Upper lobe of left lung (tissue), 6 donors: ENCODE data around the gene RALGDS. TPM values are rescaled to one million over a fixed set of nuclear protein-coding genes. Genes with fewer than 3 reads are reported as not detected.
"Not testable (repeated sequence)": the region's sequence is repeated elsewhere in the genome, so short reads cannot be mapped to it uniquely, and the experiment has no call there.

Source experiments
- ATAC-seq, 2 donors: fragments of 200-7000 bp; cut with Tn5 transposase; one replicate each; pipeline ENCODE4 v1.9.1; 2022; ENCODE audit warnings: mild to moderate bottlenecking in 2 of 2, moderate library complexity in 2 of 2; ENCODE audit not compliant: low FRiP score in 2 of 2
- DNase-seq, 2 donors: peaks; one replicate each; pipeline ENCODE4 v3.0.0-alpha.2; 2019 to 2020
- H3K27ac ChIP-seq, 4 donors: fragments of 200-600 bp; sonication (generic); one replicate each; pipeline ENCODE4 v1.5.1; 2016 to 2019
- H3K27me3 ChIP-seq, 4 donors: fragments of 200-600 bp; sonication (generic); one replicate each; pipeline ENCODE4 v1.5.1; 2017 to 2019
- H3K36me3 ChIP-seq, 4 donors: fragments of 200-600 bp; sonication (generic); one replicate each; pipeline ENCODE4 v1.5.1; 2016 to 2019
- H3K4me1 ChIP-seq, 4 donors: fragments of 200-600 bp; sonication (generic); one replicate each; pipeline ENCODE4 v1.5.1; 2018 to 2019
- H3K4me3 ChIP-seq, 4 donors: fragments of 200-600 bp; sonication (generic); one replicate each; pipeline ENCODE4 v1.5.1; 2017 to 2019; ENCODE audit warnings: mild to moderate bottlenecking in 2 of 4, moderate library complexity in 1 of 4
- H3K9me3 ChIP-seq, 4 donors: fragments of 200-600 bp; sonication (generic); one replicate each; pipeline ENCODE4 v1.5.1; 2018 to 2019
- CTCF ChIP-seq, 6 experiments: fragments of 450-650 bp in 4 of 6; fragments of 200-600 bp in 2 of 6; sonication (generic) in 2 of 6; IDR thresholded peaks; one replicate each; pipeline ENCODE4 v1.5.1; 2016 to 2019; ENCODE audit warnings: antibody characterized with exemption in 6 of 6
- EP300 ChIP-seq, 4 donors: sonication (generic); formaldehyde crosslinking; IDR thresholded peaks; one replicate each; pipeline ENCODE4 v1.5.1; 2017; ENCODE audit warnings: antibody characterized with exemption in 4 of 4, control low read depth in 2 of 4
- POLR2A ChIP-seq, 4 donors: fragments of 450-650 bp; IDR thresholded peaks; one replicate each; pipeline ENCODE4 v1.5.1; 2016 to 2017; ENCODE audit warnings: antibody characterized with exemption in 4 of 4, mild to moderate bottlenecking in 2 of 4
- POLR2AphosphoS5 ChIP-seq, 2 donors: sonication (generic); formaldehyde crosslinking; IDR thresholded peaks; one replicate each; pipeline ENCODE4 v1.5.1; 2017; ENCODE audit warnings: antibody characterized with exemption in 2 of 2
- WGBS, 2 donors: methylation state at CpG; one replicate each; pipeline ENCODE4 v1.1.5; 2017 to 2018; 5-methylcytosine and 5-hydroxymethylcytosine counted together
- total RNA-seq, 6 donors: library from RNA; depleted of rRNA in 4 of 6; stranded (reverse); fragments of >200 nt in 4 of 6; gene quantifications; one replicate each; pipeline versions ENCODE4 v1.1.0 to v1.2.1, GENCODE V29; 2016 to 2021
- donor health status: DM: no; HTN: no; CAD: no; lungs with moderate emphysema.
- donor health status: DM: no; HTN: yes; CAD: no; lungs with severe emphysema.

Gene RALGDS
- total RNA-seq, 6 donors from 2014 or later, result 57.1 to 117 (median 88.9) TPM

- no peak overlapping the region for H3K27ac ChIP-seq
- DNase-seq (peak in 1 of 2 donors; percentile 59), ATAC-seq (no peak)
- no peaks in the 10 kb centered on the region for H3K4me1 ChIP-seq
- no peak for TF ChIP-seq POLR2AphosphoS5 (IDR thresholded peaks at IDR 0.05)
- TF ChIP-seq POLR2A (IDR thresholded peaks at IDR 0.05), result no peak
- TF ChIP-seq EP300 (IDR thresholded peaks at IDR 0.05), result no peak
- TF ChIP-seq CTCF (IDR thresholded peaks at IDR 0.05), result no peak
- WGBS, 2 donors, result 82% methylated on average over 6 to 13 of the region's 15 CpGs
- H3K27me3 ChIP-seq, result no peaks in the 10 kb centered on the region
- H3K4me3 ChIP-seq, result no peak overlapping the region
- H3K9me3 ChIP-seq, result no peaks in the 10 kb centered on the region
- no peaks in the 10 kb centered on the region for H3K36me3 ChIP-seq
These were observed 34.1 kb downstream of the RALGDS start for GRCh38 chr9:133086894-133087293.

GRCh38 chr9:133086212-133086860 lies 34.7 kb downstream of the RALGDS start:
- peak in 1 of 2 donors; percentile 50 for DNase-seq
- 85 to 100% methylated on average over 2 to 14 of the region's 17 CpGs for WGBS, 2 donors
- not testable (repeated sequence) for H3K27ac ChIP-seq, H3K36me3 ChIP-seq, H3K9me3 ChIP-seq, ATAC-seq, H3K4me3 ChIP-seq, H3K27me3 ChIP-seq, H3K4me1 ChIP-seq

GRCh38 chr9:133083688-133084087 lies 37.4 kb downstream of the RALGDS start:
- not testable (repeated sequence) for H3K27me3 ChIP-seq, H3K27ac ChIP-seq, H3K4me3 ChIP-seq, ATAC-seq, H3K9me3 ChIP-seq, H3K4me1 ChIP-seq, H3K36me3 ChIP-seq, DNase-seq
- 74% methylated on average over 6 of the region's 9 CpGs; no CpG with 5 or more reads in 1 of the 2 donors for WGBS, 2 donors

- H3K4me3 ChIP-seq, H3K36me3 ChIP-seq, DNase-seq, H3K4me1 ChIP-seq, H3K27me3 ChIP-seq, ATAC-seq, H3K9me3 ChIP-seq, H3K27ac ChIP-seq: not testable (repeated sequence)
- 83 to 88% methylated on average over 4 to 10 of the region's 12 CpGs for WGBS, 2 donors
These were observed 38.9 kb downstream of the RALGDS start for GRCh38 chr9:133081957-133082644.

GRCh38 chr9:133080786-133081779 lies 40.0 kb downstream of the RALGDS start:
- H3K36me3 ChIP-seq, H3K27ac ChIP-seq, H3K4me1 ChIP-seq, ATAC-seq, H3K4me3 ChIP-seq, DNase-seq, H3K27me3 ChIP-seq, H3K9me3 ChIP-seq: not testable (repeated sequence)
- whole genome bisulfite sequencing, 2 donors, result 68 to 85% methylated on average over 7 to 13 of the region's 18 CpGs

GRCh38 chr9:133080161-133080560 lies 40.9 kb downstream of the RALGDS start:
- no peak for ATAC-seq
- TF ChIP-seq POLR2A (IDR thresholded peaks at IDR 0.05) (no peak), EP300 (IDR thresholded peaks at IDR 0.05) (no peak), POLR2AphosphoS5 (IDR thresholded peaks at IDR 0.05) (no peak), CTCF (IDR thresholded peaks at IDR 0.05) (no peak)
- no peaks in the 10 kb centered on the region for H3K9me3 ChIP-seq
- H3K36me3 ChIP-seq, result no peaks in the 10 kb centered on the region
- no peak overlapping the region for H3K27ac ChIP-seq
- no peak for DNase-seq
- no peak overlapping the region for H3K4me3 ChIP-seq
- WGBS, 2 donors, result 71 to 86% methylated on average over 7 of the region's 7 CpGs
- no peaks in the 10 kb centered on the region for H3K4me1 ChIP-seq
- no peaks in the 10 kb centered on the region for H3K27me3 ChIP-seq
